CD14-positive monocyte (primary cell): ENCODE results near the gene TUBB3. TPM values are rescaled to one million over a fixed set of nuclear protein-coding genes. Genes with fewer than 3 reads are reported as not detected.
"Not testable (repeated sequence)": the region's sequence is repeated elsewhere in the genome, so short reads cannot be mapped to it uniquely, and the experiment has no call there.

Source experiments
- DNase-seq, 3 donors: peaks; one replicate each; pipeline ENCODE4 v3.0.0-alpha.2; 2011 to 2022
- H2AFZ ChIP-seq: 2 replicates; pipeline ENCODE4 v1.6.0; 2012; ENCODE audit warnings: mild to moderate bottlenecking, low read depth, low read length, inconsistent platforms; ENCODE audit not compliant: insufficient read depth, poor library complexity, severe bottlenecking
- H3K27ac ChIP-seq, 2 donors: 1 replicate in 1 of 2; 2 replicates in 1 of 2; pipeline ENCODE4 v1.5.1; 2012 to 2013; ENCODE audit warnings: low read length in 2 of 2, control low read depth in 1 of 2, inconsistent platforms in 1 of 2, low read depth in 1 of 2, mild to moderate bottlenecking in 1 of 2
- H3K27me3 ChIP-seq, 2 donors: one replicate each; pipeline versions ENCODE4 v1.6.0 to v1.6.1; 2011 to 2013; ENCODE audit warnings: low read length in 2 of 2; ENCODE audit not compliant: control insufficient read depth in 2 of 2, insufficient read depth in 2 of 2
- H3K36me3 ChIP-seq, 2 donors: replicated peaks in 1 of 2; 1 replicate in 1 of 2; 2 replicates in 1 of 2; pipeline versions ENCODE4 v1.5.1 to v1.6.1; 2012 to 2013; ENCODE audit warnings: low read length in 2 of 2, control low read depth in 1 of 2, inconsistent platforms in 1 of 2, mild to moderate bottlenecking in 1 of 2; ENCODE audit not compliant: insufficient read depth in 2 of 2, control insufficient read depth in 1 of 2
- H3K4me1 ChIP-seq, 2 donors: 1 replicate in 1 of 2; 2 replicates in 1 of 2; pipeline versions ENCODE4 v1.5.1 to v1.6.1; 2012 to 2013; ENCODE audit warnings: low read length in 2 of 2, control low read depth in 1 of 2, inconsistent platforms in 1 of 2, mild to moderate bottlenecking in 1 of 2, moderate library complexity in 1 of 2; ENCODE audit not compliant: insufficient read depth in 2 of 2, control insufficient read depth in 1 of 2
- H3K4me2 ChIP-seq: replicated peaks from 2 replicates; pipeline ENCODE3; 2012; ENCODE audit warnings: low read length, moderate library complexity, mild to moderate bottlenecking; ENCODE audit not compliant: poor library complexity, severe bottlenecking; ENCODE audit errors: extremely low read depth
- H3K4me3 ChIP-seq, 3 experiments: fragments of 200-600 bp in 1 of 3; sonication (generic) in 1 of 3; replicated peaks in 1 of 3; 1 replicate in 2 of 3; 2 replicates in 1 of 3; pipeline ENCODE4 v1.5.1; 2011 to 2013; ENCODE audit warnings: low read length in 3 of 3, mild to moderate bottlenecking in 3 of 3, control low read depth in 2 of 3, low read depth in 2 of 3, inconsistent platforms in 1 of 3, moderate library complexity in 1 of 3
- H3K79me2 ChIP-seq: 2 replicates; pipeline ENCODE4 v1.6.0; 2012; ENCODE audit warnings: mild to moderate bottlenecking, control low read depth, inconsistent platforms, low read length, moderate library complexity; ENCODE audit not compliant: insufficient read depth
- H3K9ac ChIP-seq: 2 replicates; pipeline ENCODE4 v1.6.0; 2017; ENCODE audit warnings: low read length, mild to moderate bottlenecking; ENCODE audit not compliant: insufficient read depth, poor library complexity, severe bottlenecking
- H3K9me3 ChIP-seq, 2 donors: replicated peaks in 1 of 2; 1 replicate in 1 of 2; 2 replicates in 1 of 2; pipeline versions ENCODE4 v1.5.1 to v1.6.1; 2012 to 2013; ENCODE audit warnings: low read length in 2 of 2, control low read depth in 1 of 2; ENCODE audit not compliant: control insufficient read depth in 1 of 2, insufficient read depth in 1 of 2
- H4K20me1 ChIP-seq: 2 replicates; pipeline ENCODE4 v1.6.0; 2012; ENCODE audit warnings: mild to moderate bottlenecking, low read length, control low read depth, moderate library complexity; ENCODE audit not compliant: insufficient read depth
- H3K27ac Mint-ChIP-seq, 7 donors: one replicate each; pipeline ENCODE4 v1.8.0; 2020; ENCODE audit warnings: mild to moderate bottlenecking in 7 of 7, mixed read lengths in 7 of 7, moderate library complexity in 6 of 7, inconsistent platforms in 2 of 7
- H3K27me3 Mint-ChIP-seq, 3 donors: one replicate each; pipeline ENCODE4 v1.8.0; 2021 to 2022; ENCODE audit warnings: low read depth in 3 of 3, mild to moderate bottlenecking in 3 of 3, mixed read lengths in 3 of 3, moderate library complexity in 3 of 3, inconsistent platforms in 1 of 3
- H3K36me3 Mint-ChIP-seq, 2 donors: one replicate each; pipeline ENCODE4 v1.8.0; 2020; ENCODE audit warnings: mixed read lengths in 2 of 2, inconsistent platforms in 1 of 2, mild to moderate bottlenecking in 1 of 2
- H3K4me1 Mint-ChIP-seq: one replicate; pipeline ENCODE4 v1.8.0; 2020; ENCODE audit warnings: mild to moderate bottlenecking, mixed read lengths
- H3K4me3 Mint-ChIP-seq, 2 donors: one replicate each; pipeline ENCODE4 v1.8.0; 2020; ENCODE audit warnings: mild to moderate bottlenecking in 2 of 2, mixed read lengths in 2 of 2, moderate library complexity in 1 of 2
- H3K9me3 Mint-ChIP-seq, 7 donors: one replicate each; pipeline ENCODE4 v1.8.0; 2020 to 2022; ENCODE audit warnings: mixed read lengths in 7 of 7, mild to moderate bottlenecking in 6 of 7, moderate library complexity in 6 of 7, inconsistent platforms in 2 of 7
- CTCF ChIP-seq: fragments of 200-600 bp; IDR thresholded peaks from one replicate; pipeline ENCODE4 v1.8.0; 2022; ENCODE audit warnings: antibody characterized with exemption, mild to moderate bottlenecking
- WGBS: methylation state at CpG from one replicate; pipeline ENCODE4 v1.1.5; 2013; ENCODE audit warnings: missing lambda C conversion rate; ENCODE audit not compliant: insufficient coverage; 5-methylcytosine and 5-hydroxymethylcytosine counted together
- intact Hi-C, 2 donors: fragments of 100-400 bp; cut with micrococcal nuclease; formaldehyde crosslinking; loops; one replicate each; pipeline versions ENCODE4 v1.15.0 to v1.15.1; 2023
- polyA plus RNA-seq, 3 donors: library from polyadenylated mRNA; depleted of rRNA in 1 of 3; unstranded in 2 of 3; stranded (reverse) in 1 of 3; fragments of 300-500 nt in 2 of 3; fragments of >200 nt in 1 of 3; fragmentation: Illumina TruSeq in 2 of 3; gene quantifications; 1 replicate in 2 of 3; 2 replicates in 1 of 3; pipeline ENCODE4 v1.2.3, GENCODE V29; 2012 to 2021

TUBB3 gene
- polyA plus RNA-seq, 3 donors = 2.9 TPM; not detected in 2

GRCh38 chr16:89912627-89913026 is 10.5 kb upstream of the TUBB3 start:
- Mint-ChIP-seq H3K9me3 (peaks cover 0 to 2% (median 0%) of the 10 kb centered on the region in 7 donors), H3K4me3 (no peak overlapping the region), H3K4me1 (peaks cover 12% of the 10 kb centered on the region), H3K27me3 (peaks cover 1 to 19% (median 7%) of the 10 kb centered on the region in 3 donors), H3K36me3 (peaks cover 18 to 43% of the 10 kb centered on the region in 2 donors), H3K27ac (no peak overlapping the region)
- H4K20me1 ChIP-seq = peaks cover 56% of the 10 kb centered on the region
- H3K27me3 ChIP-seq = no peaks in the 10 kb centered on the region
- H3K4me2 ChIP-seq = no peak overlapping the region
- no peak for DNase-seq
- no peak for TF ChIP-seq CTCF
- H3K9ac ChIP-seq = no peak overlapping the region
- H3K4me3 ChIP-seq = no peak overlapping the region
- no peaks in the 10 kb centered on the region for H3K79me2 ChIP-seq
- H3K36me3 ChIP-seq = peaks cover 19 to 29% of the 10 kb centered on the region in 2 donors
- WGBS = 87% methylated on average over 9 of the region's 14 CpGs
- no peak overlapping the region for H3K27ac ChIP-seq
- peaks cover 4 to 10% of the 10 kb centered on the region in 2 donors for H3K4me1 ChIP-seq
- H2AFZ ChIP-seq = no peak overlapping the region
- intact Hi-C loops = no loop called here
- H3K9me3 ChIP-seq = no peaks in the 10 kb centered on the region

- no peaks in the 10 kb centered on the region for H3K9me3 ChIP-seq
- H3K27me3 ChIP-seq = peaks cover 0 to 8% of the 10 kb centered on the region in 2 donors
- H3K36me3 ChIP-seq = peaks cover 14 to 21% of the 10 kb centered on the region in 2 donors
- intact Hi-C loops = no loop called here
- no peak for DNase-seq
- H3K4me3 ChIP-seq = no peak overlapping the region
- H3K27ac ChIP-seq = no peak overlapping the region
- Mint-ChIP-seq H3K4me3 (no peak overlapping the region), H3K9me3 (peaks cover 0 to 2% (median 0%) of the 10 kb centered on the region in 7 donors), H3K27ac (peak overlapping the region in 2 of 7 donors; percentile 36 to 42), H3K36me3 (peaks cover 18 to 35% of the 10 kb centered on the region in 2 donors), H3K4me1 (peaks cover 20% of the 10 kb centered on the region), H3K27me3 (peaks cover 7 to 29% (median 9%) of the 10 kb centered on the region in 3 donors)
- no peak for TF ChIP-seq CTCF
- H3K4me2 ChIP-seq = no peak overlapping the region
- no peaks in the 10 kb centered on the region for H3K79me2 ChIP-seq
- no peak overlapping the region for H3K9ac ChIP-seq
- no peak overlapping the region for H2AFZ ChIP-seq
- WGBS = 88% methylated on average over 28 of the region's 30 CpGs
- H3K4me1 ChIP-seq = peaks cover 14 to 21% of the 10 kb centered on the region in 2 donors
- peaks cover 47% of the 10 kb centered on the region for H4K20me1 ChIP-seq
Measured at GRCh38 chr16:89913408-89914387, 9.4 kb upstream of the TUBB3 start.

- DNase-seq, H2AFZ ChIP-seq, H3K9ac ChIP-seq, H3K9me3 ChIP-seq, H3K4me2 ChIP-seq, H3K27ac ChIP-seq, H3K79me2 ChIP-seq, H3K27ac Mint-ChIP-seq, H3K9me3 Mint-ChIP-seq, intact Hi-C loops, H3K4me3 Mint-ChIP-seq, H3K4me3 ChIP-seq: not testable (repeated sequence)
- peaks cover 16 to 23% of the 10 kb centered on the region in 2 donors for H3K4me1 ChIP-seq
- peaks cover 12 to 17% of the 10 kb centered on the region in 2 donors for H3K36me3 ChIP-seq
- Mint-ChIP-seq H3K27me3 (peaks cover 18 to 40% (median 19%) of the 10 kb centered on the region in 3 donors), H3K36me3 (peaks cover 9 to 25% of the 10 kb centered on the region in 2 donors), H3K4me1 (peaks cover 21% of the 10 kb centered on the region)
- peaks cover 0 to 18% of the 10 kb centered on the region in 2 donors for H3K27me3 ChIP-seq
- 72% methylated on average over 6 of the region's 11 CpGs for WGBS
- H4K20me1 ChIP-seq = peaks cover 36% of the 10 kb centered on the region
Measured at GRCh38 chr16:89914642-89915285, 8.4 kb upstream of the TUBB3 start.
